Panc1 (cell line): ENCODE results near the gene PIGL. TPM values are rescaled to one million over a fixed set of nuclear protein-coding genes. Genes with fewer than 3 reads are reported as not detected.

Experiments
- ATAC-seq: fragments of 200-7000 bp; cut with Tn5 transposase; 2 replicates; pipeline ENCODE4 v1.9.1; 2020; ENCODE audit warnings: mild to moderate bottlenecking, moderate library complexity
- BruUV-seq: library from RNA; stranded (reverse); fragments of 400-500 nt; replicated peaks from 2 replicates; lab custom pipeline; 2021; lab: Mats Ljungman, UMichigan
- CTCF ChIA-PET: fragments of 300-600 bp; sonication (Branson Sonifier 250); formaldehyde crosslinking; loops from one replicate; lab custom pipeline; 2022; ENCODE audit warnings: antibody characterized with exemption; lab: Charles Lee
- POLR2A ChIA-PET: fragments of 300-600 bp; sonication (Branson Sonifier 250); formaldehyde crosslinking; loops from one replicate; lab custom pipeline; 2022; ENCODE audit warnings: antibody characterized with exemption; lab: Charles Lee
- DNase-seq: peaks from one replicate; pipeline ENCODE4 v3.0.0-alpha.2; 2010; ENCODE audit warnings: low read depth, low spot score
- H3K27ac ChIP-seq: 2 replicates; pipeline ENCODE4 v1.5.1; 2011; ENCODE audit warnings: mild to moderate bottlenecking, low read length, inconsistent platforms
- H3K27me3 ChIP-seq: fragments of 200-500 bp; sonication (Bioruptor generic); 2 replicates; pipeline ENCODE4 v1.6.0; 2014; ENCODE audit warnings: low read length, inconsistent platforms; ENCODE audit not compliant: control insufficient read depth, insufficient read depth
- H3K36me3 ChIP-seq: fragments of 200-500 bp; sonication (Bioruptor generic); 2 replicates; pipeline ENCODE4 v1.5.1; 2014; ENCODE audit warnings: inconsistent platforms, mild to moderate bottlenecking, low read length, moderate library complexity; ENCODE audit not compliant: control insufficient read depth, insufficient read depth
- H3K4me1 ChIP-seq: 2 replicates; pipeline ENCODE4 v1.5.1; 2011; ENCODE audit warnings: inconsistent platforms, mild to moderate bottlenecking, low read length, moderate library complexity; ENCODE audit not compliant: control insufficient read depth, insufficient read depth
- H3K4me3 ChIP-seq, 2 experiments: 2 replicates each; pipeline ENCODE4 v1.5.1; 2011 to 2012; ENCODE audit warnings: low read depth in 2 of 2, low read length in 2 of 2, mild to moderate bottlenecking in 2 of 2, inconsistent platforms in 1 of 2, moderate library complexity in 1 of 2
- H3K9me3 ChIP-seq: fragments of 200-500 bp; sonication (Bioruptor generic); 2 replicates; pipeline ENCODE4 v1.5.1; 2014; ENCODE audit warnings: low read depth, mild to moderate bottlenecking, inconsistent platforms, low read length, moderate library complexity; ENCODE audit not compliant: control insufficient read depth, insufficient read depth
- POLR2AphosphoS5 ChIP-seq: IDR thresholded peaks from 2 replicates; pipeline ENCODE4 v1.6.1; 2012; ENCODE audit warnings: mild to moderate bottlenecking, low read depth, low read length, moderate library complexity
- REST ChIP-seq, 2 experiments: IDR thresholded peaks; 2 replicates each; pipeline ENCODE4 v1.6.1; 2011 to 2012; ENCODE audit warnings: low read depth in 2 of 2, control low read depth in 1 of 2, low read length in 1 of 2, mild to moderate bottlenecking in 1 of 2, moderate library complexity in 1 of 2; ENCODE audit not compliant: insufficient read depth in 1 of 2
- SIN3A ChIP-seq: IDR thresholded peaks from 2 replicates; pipeline ENCODE4 v1.6.1; 2012; ENCODE audit warnings: low read depth, mild to moderate bottlenecking, low read length, moderate library complexity, borderline replicate concordance; ENCODE audit not compliant: insufficient read depth
- TCF7L2 ChIP-seq: IDR thresholded peaks from 2 replicates; pipeline ENCODE4 v1.6.1; 2011; ENCODE audit warnings: mild to moderate bottlenecking, low read depth, low read length, inconsistent platforms
- in situ Hi-C: cut with HindIII; loops from 2 replicates; pipeline ENCODE4 v1.10.0; 2016; ENCODE audit warnings: low sequenced_read_pairs, low pct_unique_long_range_greater_than_20kb
- intact Hi-C: fragments of 100-400 bp; cut with micrococcal nuclease; formaldehyde crosslinking; loops from one replicate; pipeline ENCODE4 v1.10.0; 2022; ENCODE audit not compliant: unreplicated experiment
- total RNA-seq: library from RNA; stranded (reverse); gene quantifications from one replicate; pipeline ENCODE4 v1.2.1, GENCODE V29; 2021; ENCODE audit not compliant: unreplicated experiment
- TF ChIP-seq, protein P1 (sequence below): fragments of 450-650 bp; IDR thresholded peaks from 2 replicates; pipeline ENCODE4 v1.5.1; 2017; ENCODE audit warnings: mild to moderate bottlenecking

The PIGL gene
- total RNA-seq, 1 experiment from 2014 or later = 14.8 TPM

GRCh38 chr17:16329519-16330271, 112.7 kb downstream of the PIGL start:
- ChIA-PET CTCF (no interaction called here), POLR2A (no interaction called here)
- DNase-seq (no peak), ATAC-seq (peak; percentile 78)
- peaks cover 33% of the 10 kb centered on the region for H3K4me1 ChIP-seq
- BruUV-seq = no TSS peak
- H3K27me3 ChIP-seq = no peaks in the 10 kb centered on the region
- peak overlapping the region; percentile 64 for H3K27ac ChIP-seq
- no peaks in the 10 kb centered on the region for H3K9me3 ChIP-seq
- no peaks in the 10 kb centered on the region for H3K36me3 ChIP-seq
- intact Hi-C loops = no loop called here
- in situ Hi-C loops = no loop called here
- TF ChIP-seq POLR2AphosphoS5 (no peak), REST (IDR thresholded peaks at IDR 0.05; ENCODE audit: insufficient read depth in 1 of 2, low read depth in 2 of 2, low read length in 1 of 2) (no peak), SIN3A (no peak)
- peak overlapping the region in 1 of 2 experiments; percentile 4; a peak in 2 of 4 replicates for H3K4me3 ChIP-seq

GRCh38 chr17:16338391-16338790, 121.4 kb downstream of the PIGL start:
- ATAC-seq = no peak

DNA sequence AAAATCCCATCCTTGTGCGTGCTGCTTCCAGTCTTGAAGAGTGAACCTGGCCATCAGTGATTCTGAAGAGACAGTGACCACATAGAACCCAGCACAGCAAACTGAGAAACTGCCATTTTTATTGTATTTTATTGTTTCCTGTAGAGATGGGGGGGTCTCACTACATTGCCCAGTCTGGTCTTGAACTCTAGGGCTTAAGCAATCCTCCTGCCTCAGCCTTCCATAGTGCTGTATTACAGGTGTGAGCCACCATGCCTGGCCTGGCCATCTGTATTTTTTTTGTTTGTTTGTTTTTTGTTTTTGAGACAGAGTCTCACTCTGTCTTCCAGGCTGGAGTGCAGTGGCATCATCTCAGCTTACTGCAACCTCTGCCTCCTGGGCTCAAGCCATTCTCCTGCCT, 122.4 kb downstream of the PIGL start:
- H3K27ac ChIP-seq = no peak overlapping the region
- no peaks in the 10 kb centered on the region for H3K36me3 ChIP-seq
- no peak for DNase-seq
- no peaks in the 10 kb centered on the region for H3K27me3 ChIP-seq
- ATAC-seq = no peak
- POLR2A ChIA-PET = no interaction called here
- CTCF ChIA-PET = no interaction called here
- in situ Hi-C loops = no loop called here
- no peaks in the 10 kb centered on the region for H3K4me1 ChIP-seq
- BruUV-seq = no TSS peak
- intact Hi-C loops = no loop called here
- TF ChIP-seq SIN3A = no peak
- no peak for TF ChIP-seq REST (IDR thresholded peaks at IDR 0.05; ENCODE audit: insufficient read depth in 1 of 2, low read depth in 2 of 2, low read length in 1 of 2)
- TF ChIP-seq, protein P1, sequence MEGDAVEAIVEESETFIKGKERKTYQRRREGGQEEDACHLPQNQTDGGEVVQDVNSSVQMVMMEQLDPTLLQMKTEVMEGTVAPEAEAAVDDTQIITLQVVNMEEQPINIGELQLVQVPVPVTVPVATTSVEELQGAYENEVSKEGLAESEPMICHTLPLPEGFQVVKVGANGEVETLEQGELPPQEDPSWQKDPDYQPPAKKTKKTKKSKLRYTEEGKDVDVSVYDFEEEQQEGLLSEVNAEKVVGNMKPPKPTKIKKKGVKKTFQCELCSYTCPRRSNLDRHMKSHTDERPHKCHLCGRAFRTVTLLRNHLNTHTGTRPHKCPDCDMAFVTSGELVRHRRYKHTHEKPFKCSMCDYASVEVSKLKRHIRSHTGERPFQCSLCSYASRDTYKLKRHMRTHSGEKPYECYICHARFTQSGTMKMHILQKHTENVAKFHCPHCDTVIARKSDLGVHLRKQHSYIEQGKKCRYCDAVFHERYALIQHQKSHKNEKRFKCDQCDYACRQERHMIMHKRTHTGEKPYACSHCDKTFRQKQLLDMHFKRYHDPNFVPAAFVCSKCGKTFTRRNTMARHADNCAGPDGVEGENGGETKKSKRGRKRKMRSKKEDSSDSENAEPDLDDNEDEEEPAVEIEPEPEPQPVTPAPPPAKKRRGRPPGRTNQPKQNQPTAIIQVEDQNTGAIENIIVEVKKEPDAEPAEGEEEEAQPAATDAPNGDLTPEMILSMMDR = no peak
- no peak for TF ChIP-seq POLR2AphosphoS5
- no peak for TF ChIP-seq TCF7L2
- no peaks in the 10 kb centered on the region for H3K9me3 ChIP-seq
- H3K4me3 ChIP-seq = no peak overlapping the region

More at GRCh38 chr17:16338391-16338790, 121.4 kb downstream of the PIGL start:
- in situ Hi-C loops = no loop called here
- DNase-seq = no peak
- ChIA-PET CTCF (interaction anchor here (0.7 kb wide), 1 partner anchor 102 kb away, joined by 3 read pairs; no protein-coding TSS in a partner anchor), POLR2A (no interaction called here)
- Histone ChIP-seq H3K4me3 (no peak overlapping the region), H3K27ac (no peak overlapping the region), H3K9me3 (no peaks in the 10 kb centered on the region), H3K4me1 (no peaks in the 10 kb centered on the region), H3K27me3 (no peaks in the 10 kb centered on the region), H3K36me3 (no peaks in the 10 kb centered on the region)
- TF ChIP-seq, protein P1 = no peak
- no peak for TF ChIP-seq SIN3A
- no TSS peak for BruUV-seq
- intact Hi-C loops = no loop called here
